ENCODE results near the gene DDB1.

The DDB1 gene

GRCh38 chr11:61356706-61357105 is 23.8 kb upstream of the DDB1 start:
- no peak for DNase-seq (ENCODE audit: low spot score)

GRCh38 chr11:61354208-61354607 is 21.3 kb upstream of the DDB1 start:
- DNase-seq (ENCODE audit: low spot score): no peak

GRCh38 chr11:61353131-61354067 is 20.5 kb upstream of the DDB1 start:
- no peak for DNase-seq (ENCODE audit: low spot score)

- no peak for DNase-seq (ENCODE audit: low spot score)
Measured at GRCh38 chr11:61352038-61352437, 19.1 kb upstream of the DDB1 start.

- DNase-seq (ENCODE audit: low spot score): no peak
Measured at GRCh38 chr11:61350803-61351202, 17.9 kb upstream of the DDB1 start.

GRCh38 chr11:61350336-61350735 is 17.4 kb upstream of the DDB1 start:
- DNase-seq (ENCODE audit: low spot score): no peak

GRCh38 chr11:61349916-61350315 is 17.0 kb upstream of the DDB1 start:
- DNase-seq (ENCODE audit: low spot score): no peak

- DNase-seq (ENCODE audit: low spot score): no peak
Measured at GRCh38 chr11:61349189-61349751, 16.4 kb upstream of the DDB1 start.

GRCh38 chr11:61347916-61348461 is 15.1 kb upstream of the DDB1 start:
- no peak for DNase-seq (ENCODE audit: low spot score)

- DNase-seq (ENCODE audit: low spot score): no peak
Measured at GRCh38 chr11:61345954-61346843, 13.3 kb upstream of the DDB1 start.

GRCh38 chr11:61345170-61345610 is 12.3 kb upstream of the DDB1 start:
- DNase-seq (ENCODE audit: low spot score): peak; percentile 53

GRCh38 chr11:61343792-61344745 is 11.2 kb upstream of the DDB1 start:
- no peak for DNase-seq (ENCODE audit: low spot score)

GRCh38 chr11:61342207-61342803 is 9.4 kb upstream of the DDB1 start:
- DNase-seq (ENCODE audit: low spot score): no peak

- no peak for DNase-seq (ENCODE audit: low spot score)
Measured at GRCh38 chr11:61341706-61342105, 8.8 kb upstream of the DDB1 start.

- no peak for DNase-seq (ENCODE audit: low spot score)
Measured at GRCh38 chr11:61340979-61341378, 8.1 kb upstream of the DDB1 start.

GRCh38 chr11:61339490-61339878 is 6.6 kb upstream of the DDB1 start:
- DNase-seq (ENCODE audit: low spot score): no peak

GRCh38 chr11:61338783-61339489 is 6.0 kb upstream of the DDB1 start:
- DNase-seq (ENCODE audit: low spot score): no peak

- no peak for DNase-seq (ENCODE audit: low spot score)
Measured at GRCh38 chr11:61337706-61338470, 5.0 kb upstream of the DDB1 start.
